HL-60/S4 (cell line): ENCODE results near the gene DYNC1I2.
"Not testable (repeated sequence)": the region's sequence is repeated elsewhere in the genome, so short reads cannot be mapped to it uniquely, and the experiment has no call there.

Source experiments
- in situ Hi-C: fragments of 300-500 bp; cut with MboI; formaldehyde crosslinking; loops from 2 replicates; pipeline ENCODE4 v1.14.3; 2022; ENCODE audit warnings: low sequenced_read_pairs

Gene DYNC1I2

DNA sequence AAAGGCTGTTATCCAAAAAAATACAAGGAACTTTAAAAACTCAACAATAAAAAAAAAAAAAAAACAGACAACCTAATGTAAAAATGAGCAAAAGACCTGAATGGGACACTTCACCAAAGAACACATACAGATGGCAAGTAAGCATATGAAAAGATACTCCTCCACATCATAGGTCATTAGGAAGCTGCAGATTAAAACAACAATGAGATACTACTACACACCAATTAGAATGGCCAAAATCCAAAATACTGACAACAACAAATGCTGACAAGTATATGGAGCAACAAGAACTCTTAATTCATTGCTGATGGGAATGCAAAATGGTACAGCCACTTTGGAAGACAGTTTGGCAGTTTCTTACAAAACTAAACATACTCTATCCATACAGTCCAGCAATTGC, 84.2 kb downstream of the DYNC1I2 start:
- in situ Hi-C loops: no loop called here

DNA sequence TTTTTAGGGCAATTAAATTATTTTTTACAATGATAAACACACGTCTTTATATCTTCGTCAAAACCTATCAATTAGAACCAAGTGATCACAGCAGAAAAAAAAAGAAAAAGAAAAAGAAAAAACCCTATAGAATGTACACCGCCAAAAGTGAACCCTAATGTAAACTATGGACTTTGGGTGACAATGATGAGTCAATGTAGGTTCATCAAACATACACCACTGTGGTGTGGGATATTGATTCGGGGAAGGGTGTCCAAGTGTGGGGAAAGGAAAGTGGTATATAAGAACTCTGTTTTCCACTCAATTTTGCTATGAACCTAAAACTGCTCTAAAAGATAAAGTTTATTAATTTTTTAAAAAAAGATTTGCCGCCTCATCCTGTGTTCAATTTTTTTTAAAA, 85.1 kb downstream of the DYNC1I2 start:
- in situ Hi-C loops: no loop called here

DNA sequence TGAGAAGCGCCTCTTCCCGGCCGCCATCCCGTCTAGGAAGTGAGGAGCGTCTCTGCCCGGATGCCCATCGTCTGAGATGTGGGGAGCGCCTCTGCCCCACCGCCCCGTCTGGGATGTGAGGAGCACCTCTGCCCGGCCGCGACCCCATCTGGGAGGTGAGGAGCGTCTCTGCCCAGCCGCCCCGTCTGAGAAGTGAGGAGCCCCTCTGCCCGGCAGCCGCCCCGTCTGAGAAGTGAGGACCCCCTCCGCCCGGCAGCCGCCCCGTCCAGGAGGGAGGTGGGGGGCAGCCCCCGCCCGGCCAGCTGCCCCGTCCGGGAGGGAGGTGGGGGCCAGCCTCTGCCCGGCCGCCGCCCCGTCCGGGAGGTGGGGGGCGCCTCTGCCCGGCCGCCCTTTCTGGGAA, 87.3 kb downstream of the DYNC1I2 start:
- in situ Hi-C loops: not testable (repeated sequence)

DNA sequence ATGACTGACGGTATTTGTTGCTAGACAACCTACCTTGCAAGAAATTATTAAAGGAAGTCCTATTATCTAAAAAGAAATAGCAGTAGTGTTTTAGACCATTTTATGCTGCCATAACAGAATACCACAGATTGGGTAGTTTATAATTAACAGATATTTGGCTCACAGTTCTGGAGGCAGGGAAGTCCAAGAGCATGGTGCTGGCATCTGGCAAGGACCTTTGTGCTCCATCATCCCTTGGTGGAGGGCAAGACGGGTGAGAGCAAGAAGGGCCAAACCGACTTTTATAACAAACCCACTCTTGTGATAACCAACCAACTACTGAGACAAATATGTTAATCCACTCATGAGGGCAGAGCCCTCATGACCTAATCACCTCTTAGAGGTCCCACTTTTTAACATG, 91.2 kb downstream of the DYNC1I2 start:
- in situ Hi-C loops: no loop called here

DNA sequence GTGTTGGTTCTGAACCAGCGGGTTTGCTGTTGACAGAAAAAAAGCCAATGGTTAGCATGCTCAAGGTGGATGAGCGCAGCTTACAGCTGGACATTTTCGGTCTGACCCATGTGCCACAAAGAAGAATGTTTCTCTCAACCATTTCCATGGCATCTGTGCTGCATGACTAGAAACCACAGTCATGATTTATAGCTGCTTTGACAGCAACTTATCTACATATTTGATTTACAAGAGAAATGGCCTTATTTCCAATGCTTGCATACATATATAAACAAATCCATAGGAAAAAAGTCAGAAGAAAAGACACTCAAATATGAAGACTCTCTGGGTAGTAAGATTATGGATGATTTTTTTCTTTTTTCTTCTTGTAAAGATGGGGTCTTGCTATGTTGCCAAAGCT, 98.2 kb downstream of the DYNC1I2 start:
- in situ Hi-C loops: no loop called here

DNA sequence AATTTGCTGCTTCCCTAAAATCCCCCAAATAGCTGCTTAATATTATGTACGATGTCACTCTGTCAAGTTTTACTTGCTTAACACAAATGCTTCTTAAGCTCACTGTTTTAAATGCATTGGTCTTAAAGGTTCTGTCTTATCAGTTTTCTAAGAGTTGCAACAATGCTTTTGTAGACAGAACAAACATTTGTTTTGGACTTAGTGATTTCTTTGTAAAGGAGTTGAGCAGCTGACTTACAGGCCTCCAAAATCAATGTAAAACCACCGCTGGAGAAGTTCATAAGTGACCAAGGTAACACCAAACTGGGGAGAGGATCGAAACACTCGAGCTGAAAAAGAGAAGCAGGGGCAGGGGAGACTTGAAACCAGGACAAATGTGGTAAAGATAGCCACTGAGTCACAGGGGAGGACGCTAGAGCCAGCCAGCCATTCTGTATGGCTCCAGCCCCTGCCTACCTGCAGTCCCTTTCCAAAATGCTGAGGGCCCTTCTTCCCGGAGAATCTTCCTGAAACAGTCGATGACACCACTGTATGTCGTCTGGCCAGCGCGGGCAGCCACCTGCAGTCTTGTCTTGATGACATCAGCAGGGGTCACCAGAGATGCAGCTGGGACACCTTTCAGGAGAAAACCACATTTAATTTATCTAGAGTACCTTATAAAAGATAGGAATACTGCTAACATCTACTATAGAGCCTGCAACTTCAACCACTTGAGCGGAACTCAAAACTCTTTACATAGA, 100.2 kb downstream of the DYNC1I2 start:
- in situ Hi-C loops: no loop called here

DNA sequence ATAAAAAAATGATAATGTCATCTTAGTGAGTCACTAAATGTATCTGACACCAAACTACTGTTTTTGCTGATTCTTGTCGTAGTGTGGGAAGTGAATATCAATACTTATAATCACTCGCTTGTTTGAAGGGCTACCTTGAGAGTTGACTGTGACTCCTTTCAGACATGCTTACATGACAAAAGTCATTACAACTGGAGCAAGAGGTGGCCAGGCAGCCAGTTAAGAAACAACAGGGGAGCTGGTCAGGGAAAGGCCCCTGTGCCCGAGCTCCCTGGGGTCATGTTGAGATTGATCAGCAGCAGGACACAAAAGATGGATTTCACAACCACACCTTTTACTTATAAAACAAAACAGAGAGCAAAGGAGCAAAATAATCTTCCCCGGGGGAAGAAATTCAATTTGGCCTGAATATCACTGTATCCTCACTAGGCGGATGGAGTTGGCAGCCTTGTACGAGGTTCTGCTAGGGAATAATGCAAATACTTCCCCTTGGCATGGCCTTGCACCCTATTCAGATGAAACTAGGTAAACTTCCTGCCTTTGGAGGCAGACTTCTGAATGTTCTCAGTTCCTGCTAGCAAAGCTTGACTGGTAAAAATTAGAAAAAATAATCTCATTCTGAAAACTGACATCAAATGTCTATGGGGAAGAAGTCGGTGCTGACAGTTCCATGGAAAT, 101.2 kb downstream of the DYNC1I2 start:
- in situ Hi-C loops: no loop called here

DNA sequence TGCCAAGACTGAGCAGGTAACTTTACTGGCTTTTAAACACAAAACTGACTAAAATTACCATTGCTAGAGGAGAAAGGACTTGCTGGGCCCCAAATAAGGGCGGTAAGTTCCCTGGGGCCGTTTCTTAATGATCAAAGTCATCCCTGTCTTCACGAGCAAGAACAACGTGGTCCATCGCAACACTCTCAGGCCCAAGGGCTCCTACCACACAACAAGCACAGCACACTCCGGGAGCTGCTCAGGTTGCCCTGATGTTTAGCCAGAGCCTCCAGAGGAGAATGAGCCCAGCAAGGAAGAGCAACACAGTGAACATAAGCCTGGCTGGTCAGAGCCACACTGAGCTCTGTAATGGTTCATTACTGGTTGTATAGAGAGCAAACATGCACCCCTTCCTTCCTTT, 102.7 kb downstream of the DYNC1I2 start:
- in situ Hi-C loops: no loop called here

DNA sequence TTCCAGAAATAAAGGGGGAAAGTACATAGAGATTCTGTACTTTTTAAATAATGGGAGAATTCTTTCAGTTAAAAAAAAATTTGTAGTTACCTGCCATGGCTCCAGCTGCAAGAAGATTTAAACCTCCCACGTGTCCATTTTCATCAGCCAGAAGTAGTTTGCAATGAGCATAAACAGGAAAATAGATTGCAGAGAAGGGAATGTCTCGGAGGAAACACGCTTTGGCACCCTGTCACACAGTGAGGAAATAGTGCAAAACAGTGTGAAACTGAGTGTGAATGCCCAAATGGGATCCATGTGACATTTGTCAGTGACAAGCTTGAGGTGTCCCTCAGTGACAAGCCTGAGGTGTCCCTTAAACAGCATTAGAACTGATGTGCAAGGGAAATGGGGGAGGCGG, 104.1 kb downstream of the DYNC1I2 start:
- in situ Hi-C loops: no loop called here

DNA sequence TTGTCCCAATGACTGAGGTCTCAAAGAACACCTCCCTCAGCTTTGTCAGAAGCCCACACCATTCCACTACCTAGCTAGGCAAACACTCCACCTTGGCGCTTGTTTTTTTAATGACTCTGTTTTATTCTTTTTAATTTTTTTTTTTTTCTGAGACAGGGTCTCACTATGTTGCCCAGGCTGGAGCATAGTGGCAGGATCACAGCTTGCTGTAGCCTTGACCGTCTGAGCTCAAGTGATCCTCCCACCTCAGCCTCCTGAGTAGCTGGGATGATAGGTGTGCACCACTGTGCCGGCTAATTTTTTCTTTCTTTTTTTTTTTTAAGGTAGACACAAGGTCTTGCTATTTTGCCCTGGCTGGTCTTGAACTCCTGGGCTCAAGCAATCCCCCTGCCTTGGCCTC, 104.9 kb downstream of the DYNC1I2 start:
- in situ Hi-C loops: no loop called here

DNA sequence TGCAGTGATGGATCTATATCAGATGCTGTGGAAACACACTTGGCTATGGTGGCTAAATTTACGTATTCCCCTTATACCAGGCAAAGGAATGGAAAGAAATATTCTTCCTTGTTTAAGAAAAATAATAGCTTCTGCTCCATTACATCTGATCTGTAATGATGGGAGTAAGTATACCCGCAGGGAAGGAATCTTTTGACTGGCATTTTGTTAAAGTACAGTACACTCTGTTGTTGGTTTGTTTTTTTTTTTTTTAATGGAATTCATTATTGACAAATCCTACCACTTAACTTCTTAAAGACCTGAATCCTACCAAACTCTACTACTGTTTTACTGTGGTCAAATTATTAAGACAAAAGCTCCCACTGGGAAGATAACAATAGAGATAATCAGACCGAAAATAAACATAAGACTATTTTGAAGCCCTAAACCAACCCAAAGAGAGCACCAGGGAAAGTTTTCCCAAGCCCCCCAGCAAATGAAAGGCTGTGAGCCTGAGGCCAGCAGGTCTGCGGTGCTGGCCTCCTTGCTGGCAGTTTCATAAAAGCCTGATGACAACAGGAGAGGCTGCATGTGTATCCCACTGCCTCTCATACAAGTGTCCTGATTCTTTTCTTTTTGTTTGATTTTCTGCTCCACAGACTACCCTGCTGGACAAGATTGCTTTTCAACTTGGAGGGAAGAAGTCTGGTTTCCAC, 105.8 kb downstream of the DYNC1I2 start:
- in situ Hi-C loops: no loop called here

DNA sequence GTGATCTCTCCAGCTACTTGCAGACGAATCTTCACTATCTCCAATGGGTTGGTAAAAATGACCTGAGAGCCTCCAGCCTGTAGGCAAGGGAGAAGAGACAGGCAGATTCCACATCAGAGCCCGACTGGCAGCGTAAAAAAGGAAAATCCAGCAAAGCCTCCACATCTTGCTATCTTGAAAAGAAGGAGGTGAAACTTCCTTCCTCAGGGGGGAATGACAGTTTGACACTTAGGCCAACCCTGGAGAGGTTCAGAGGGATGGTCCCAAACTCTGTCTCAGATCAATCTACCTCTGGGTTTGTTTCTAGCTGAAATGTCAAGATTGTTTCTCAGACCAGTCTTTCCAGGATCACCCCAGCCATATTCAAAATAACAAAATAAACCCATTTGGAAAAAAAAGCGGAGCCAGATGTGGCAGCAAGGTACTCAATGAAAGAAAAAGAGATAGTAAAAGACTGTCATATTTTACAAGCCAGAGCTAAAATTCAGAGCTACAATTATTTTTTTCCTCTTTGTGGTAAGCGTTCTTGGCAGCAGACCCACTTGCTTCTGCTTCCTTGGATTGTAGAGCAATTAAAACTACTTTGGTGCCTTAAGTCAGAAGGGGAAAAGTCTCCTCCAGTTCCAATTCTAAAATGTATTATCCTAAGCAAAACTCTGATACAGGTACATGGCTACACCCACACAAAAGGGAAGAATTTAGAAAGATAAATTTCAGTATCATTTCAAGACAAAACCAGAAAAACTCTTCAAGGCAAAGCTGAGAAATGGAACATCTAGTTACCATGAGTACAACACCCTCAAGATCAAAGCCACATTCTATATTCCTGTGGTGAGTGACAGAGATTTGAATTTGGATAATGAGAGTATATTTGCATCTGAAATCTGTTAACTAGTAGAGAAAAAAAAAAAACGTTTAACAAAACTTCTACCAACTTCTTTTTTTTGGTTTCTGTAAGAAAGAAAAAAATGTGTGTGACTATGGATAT, 106.7 kb downstream of the DYNC1I2 start:
- in situ Hi-C loops: no loop called here

DNA sequence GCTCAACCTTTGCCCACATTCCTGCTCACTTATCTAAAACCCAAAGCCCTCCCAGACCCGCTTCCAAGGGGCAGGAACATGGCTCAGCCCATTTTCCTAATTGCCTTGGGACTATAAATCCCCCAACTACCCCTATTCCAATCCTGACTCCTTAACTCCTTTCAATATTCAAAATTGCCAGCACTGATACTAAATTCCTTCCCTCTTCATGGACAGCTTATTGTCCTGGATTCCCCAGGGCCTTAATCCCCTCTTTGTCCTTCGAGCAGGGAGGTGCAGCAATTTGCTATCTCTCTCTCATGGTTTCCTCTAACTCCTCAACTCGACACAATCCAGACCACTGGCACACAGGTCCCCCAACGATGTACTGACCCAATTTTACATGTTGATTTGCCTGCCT, 107.6 kb downstream of the DYNC1I2 start:
- in situ Hi-C loops: no loop called here
